ENCODE data around the gene TSPAN19.

TSPAN19 gene

GRCh38 chr12:85036234-85036707 lies at the start of gene TSPAN19, which contains the start of gene LRRIQ1:
TSPAN19 (minus strand) TSS chr12:85036277; CDS start chr12:85029946, 6,331 bp downstream.
LRRIQ1 (plus strand) TSS chr12:85036351; CDS start chr12:85038177, 1,826 bp downstream.
- H3K4me3 ChIP-seq (ENCODE audit: low read depth, low read length), result peak within 1 kb of the TSS; percentile 66
- ChIA-PET POLR2A (no interaction called here), CTCF (interaction anchor here (0.7 to 11.4 kb wide), 3 partner anchors 11 to 161 kb away, joined by 3 to 296 read pairs (median 3); no protein-coding TSS in a partner anchor)
- peak; percentile 12 for DNase-seq (ENCODE audit: low read depth, low spot score)
- no peak for TF ChIP-seq CTCF (IDR thresholded peaks at IDR 0.05; ENCODE audit: insufficient read depth, low read length, missing control alignments)

- ChIA-PET POLR2A (no interaction called here), CTCF (no interaction called here)
- no peak overlapping the region for H3K4me3 ChIP-seq (ENCODE audit: low read depth, low read length)
- no peak for TF ChIP-seq CTCF (IDR thresholded peaks at IDR 0.05; ENCODE audit: insufficient read depth, low read length, missing control alignments)
- DNase-seq (ENCODE audit: low read depth, low spot score), result no peak
These were observed 49.0 kb upstream of the TSPAN19 start for GRCh38 chr12:85085066-85085465.

- ChIA-PET POLR2A (no interaction called here), CTCF (interaction anchor here (0.7 to 2.4 kb wide), 9 partner anchors 9 to 372 kb away, joined by 3 to 13 read pairs (median 3); no protein-coding TSS in a partner anchor)
- peak; percentile 64 for DNase-seq (ENCODE audit: low read depth, low spot score)
- H3K4me3 ChIP-seq (ENCODE audit: low read depth, low read length), result no peak overlapping the region
- peak; percentile 32 for TF ChIP-seq CTCF (IDR thresholded peaks at IDR 0.05; ENCODE audit: insufficient read depth, low read length, missing control alignments)
These were observed 40.8 kb upstream of the TSPAN19 start for GRCh38 chr12:85076688-85077430.

GRCh38 chr12:85072826-85073225 lies 36.7 kb upstream of the TSPAN19 start:
- TF ChIP-seq CTCF (IDR thresholded peaks at IDR 0.05; ENCODE audit: insufficient read depth, low read length, missing control alignments), result no peak
- POLR2A ChIA-PET, result no interaction called here
- no peak overlapping the region for H3K4me3 ChIP-seq (ENCODE audit: low read depth, low read length)
- CTCF ChIA-PET, result interaction anchor here (0.7 kb wide), 1 partner anchor 848 kb away, joined by 3 read pairs; no protein-coding TSS in a partner anchor
- no peak for DNase-seq (ENCODE audit: low read depth, low spot score)

- no peak overlapping the region for H3K4me3 ChIP-seq (ENCODE audit: low read depth, low read length)
- no peak for DNase-seq (ENCODE audit: low read depth, low spot score)
- CTCF ChIA-PET, result no interaction called here
- POLR2A ChIA-PET, result no interaction called here
- no peak for TF ChIP-seq CTCF (IDR thresholded peaks at IDR 0.05; ENCODE audit: insufficient read depth, low read length, missing control alignments)
These were observed 29.9 kb upstream of the TSPAN19 start for GRCh38 chr12:85065837-85066482.

GRCh38 chr12:85060916-85061315 lies 24.8 kb upstream of the TSPAN19 start:
- POLR2A ChIA-PET, result no interaction called here
- no peak for DNase-seq (ENCODE audit: low read depth, low spot score)
- CTCF ChIA-PET, result interaction anchor here (0.7 to 1.5 kb wide), 3 partner anchors 32 to 870 kb away, joined by 3 to 4 read pairs (median 3); no protein-coding TSS in a partner anchor
- H3K4me3 ChIP-seq (ENCODE audit: low read depth, low read length), result no peak overlapping the region
- no peak for TF ChIP-seq CTCF (IDR thresholded peaks at IDR 0.05; ENCODE audit: insufficient read depth, low read length, missing control alignments)

Measured in AG04449 (cell line).